ENCODE data around the gene SFSWAP.

DNA sequence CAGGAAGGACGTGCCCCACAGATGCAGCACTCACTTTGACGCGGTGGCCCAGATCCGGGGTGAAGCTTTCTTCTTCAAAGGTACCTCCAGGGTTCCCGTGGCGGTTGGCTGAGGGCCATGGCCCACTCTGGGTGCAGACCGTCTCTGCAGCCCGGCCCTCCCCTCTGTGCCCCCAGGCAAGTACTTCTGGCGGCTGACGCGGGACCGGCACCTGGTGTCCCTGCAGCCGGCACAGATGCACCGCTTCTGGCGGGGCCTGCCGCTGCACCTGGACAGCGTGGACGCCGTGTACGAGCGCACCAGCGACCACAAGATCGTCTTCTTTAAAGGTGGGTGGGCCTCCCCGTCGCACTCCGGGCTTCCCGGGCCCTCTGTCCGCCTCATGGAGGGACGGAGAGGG is 134.2 kb downstream of the SFSWAP start:
- TF ChIP-seq POLR2AphosphoS5 (IDR thresholded peaks at IDR 0.05) (no peak), TAF1 (IDR thresholded peaks at IDR 0.05; ENCODE audit: low read depth) (no peak), MXI1 (conservative IDR thresholded peaks at IDR 0.05; ENCODE audit: poor library complexity, severe bottlenecking) (no peak), RAD21 (conservative IDR thresholded peaks at IDR 0.05) (no peak), SMC3 (conservative IDR thresholded peaks at IDR 0.05; ENCODE audit: poor library complexity) (no peak), EZH2 (IDR thresholded peaks at IDR 0.05; ENCODE audit: borderline replicate concordance, insufficient read depth, low read length, poor library complexity, severe bottlenecking) (no peak), EP300 (conservative IDR thresholded peaks at IDR 0.05; ENCODE audit: poor library complexity, severe bottlenecking) (no peak)
- TF ChIP-seq, protein P1, sequence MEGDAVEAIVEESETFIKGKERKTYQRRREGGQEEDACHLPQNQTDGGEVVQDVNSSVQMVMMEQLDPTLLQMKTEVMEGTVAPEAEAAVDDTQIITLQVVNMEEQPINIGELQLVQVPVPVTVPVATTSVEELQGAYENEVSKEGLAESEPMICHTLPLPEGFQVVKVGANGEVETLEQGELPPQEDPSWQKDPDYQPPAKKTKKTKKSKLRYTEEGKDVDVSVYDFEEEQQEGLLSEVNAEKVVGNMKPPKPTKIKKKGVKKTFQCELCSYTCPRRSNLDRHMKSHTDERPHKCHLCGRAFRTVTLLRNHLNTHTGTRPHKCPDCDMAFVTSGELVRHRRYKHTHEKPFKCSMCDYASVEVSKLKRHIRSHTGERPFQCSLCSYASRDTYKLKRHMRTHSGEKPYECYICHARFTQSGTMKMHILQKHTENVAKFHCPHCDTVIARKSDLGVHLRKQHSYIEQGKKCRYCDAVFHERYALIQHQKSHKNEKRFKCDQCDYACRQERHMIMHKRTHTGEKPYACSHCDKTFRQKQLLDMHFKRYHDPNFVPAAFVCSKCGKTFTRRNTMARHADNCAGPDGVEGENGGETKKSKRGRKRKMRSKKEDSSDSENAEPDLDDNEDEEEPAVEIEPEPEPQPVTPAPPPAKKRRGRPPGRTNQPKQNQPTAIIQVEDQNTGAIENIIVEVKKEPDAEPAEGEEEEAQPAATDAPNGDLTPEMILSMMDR (IDR thresholded peaks at IDR 0.05; ENCODE audit: poor library complexity, severe bottlenecking): no peak

Data from neural cell (in vitro differentiated cells).